HTERT RPE-1 (cell line): ENCODE data around the gene CNTN5.
"Not testable (repeated sequence)": the region's sequence is repeated elsewhere in the genome, so short reads cannot be mapped to it uniquely, and the experiment has no call there.

Experiments used
- in situ Hi-C: fragments of 300-500 bp; cut with MboI; formaldehyde crosslinking; loops from 4 replicates; pipeline ENCODE4 v1.14.3; 2020; ENCODE audit warnings: low sequenced_read_pairs

CNTN5 gene

DNA sequence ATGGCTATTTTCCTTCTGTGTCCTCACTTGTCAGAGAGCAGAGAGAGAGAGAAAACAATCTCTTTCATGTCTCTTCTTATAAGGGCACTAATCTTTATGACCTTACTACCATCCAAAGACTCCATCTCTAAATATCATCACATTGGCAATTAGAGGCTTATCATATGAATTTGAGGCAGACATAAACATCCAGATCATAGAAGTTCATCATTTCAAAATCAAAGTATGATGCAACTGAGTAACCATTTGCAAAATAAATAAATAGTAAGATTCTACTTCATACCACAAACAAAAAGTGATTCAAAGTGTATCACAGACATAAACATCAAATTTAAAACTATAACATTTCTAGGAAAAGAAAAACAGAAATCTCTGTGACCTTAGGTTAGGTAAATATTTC lies 1161.6 kb downstream of the CNTN5 start:
- in situ Hi-C loops: no loop called here

DNA sequence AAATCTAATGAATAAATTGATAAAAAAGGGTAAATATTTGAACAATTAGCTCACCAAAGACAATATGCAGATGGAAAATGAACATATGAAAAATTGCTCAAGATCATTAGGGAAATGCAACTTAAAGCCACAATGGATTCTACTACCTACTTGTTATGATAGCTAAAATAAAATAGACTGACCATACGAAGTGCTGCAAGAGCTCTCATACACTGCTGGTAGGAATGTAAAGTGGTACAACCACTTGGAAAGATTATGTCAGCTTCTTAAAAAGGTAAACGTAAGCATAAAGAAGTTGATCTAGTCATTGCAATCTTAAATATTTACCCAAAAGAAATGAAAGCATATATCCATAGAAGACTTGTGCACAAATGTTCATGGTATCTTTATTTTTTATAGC lies 1162.2 kb downstream of the CNTN5 start:
- in situ Hi-C loops: no loop called here

DNA sequence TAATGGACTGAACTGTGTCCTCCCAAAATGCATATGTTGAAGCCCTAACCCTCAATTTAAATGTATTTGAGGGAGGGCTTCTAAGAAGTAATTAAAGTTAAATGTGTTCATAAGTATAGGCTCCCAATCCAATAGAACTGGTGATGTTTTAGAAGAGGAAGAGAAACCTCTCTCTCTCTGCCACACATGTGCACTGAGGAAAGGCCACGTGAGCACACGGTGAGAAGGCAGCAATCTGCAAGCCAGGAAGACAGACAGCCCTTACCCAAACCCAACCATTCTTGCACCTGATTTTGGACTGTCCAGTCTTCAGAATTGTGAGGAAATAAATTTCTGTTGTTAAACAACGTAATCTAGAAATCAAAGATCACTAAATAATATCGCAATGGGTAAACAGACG lies 1164.8 kb downstream of the CNTN5 start:
- in situ Hi-C loops: no loop called here

DNA sequence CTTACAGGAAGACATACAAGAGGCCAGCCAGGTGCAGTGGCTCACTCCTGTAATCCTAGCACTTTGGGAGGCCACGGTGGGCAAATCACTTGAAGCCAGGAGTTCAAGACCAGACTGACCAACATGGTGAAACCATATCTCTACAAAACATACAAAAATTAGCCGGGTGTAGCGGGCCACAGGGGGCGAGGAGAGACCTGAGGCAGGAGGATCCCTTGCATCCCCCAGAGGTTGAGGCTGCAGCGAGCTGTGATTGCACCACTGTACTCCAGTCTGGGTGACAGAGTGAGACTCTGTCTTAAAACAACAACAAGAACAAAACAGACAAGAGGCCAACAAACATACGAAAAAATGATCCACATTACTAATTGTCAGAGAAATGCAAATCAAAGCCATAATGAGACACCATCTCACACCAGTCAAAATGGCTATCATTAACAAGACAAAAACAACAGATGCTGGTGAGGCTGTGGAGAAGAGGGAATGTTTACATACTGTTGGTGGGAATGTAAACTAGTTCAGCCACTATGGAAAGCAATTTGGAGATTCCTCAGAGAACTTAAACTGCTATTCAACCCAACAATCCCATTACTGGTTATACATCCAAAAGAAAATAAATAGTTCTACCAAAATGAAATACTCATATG lies 1167.5 kb downstream of the CNTN5 start:
- in situ Hi-C loops: no loop called here

DNA sequence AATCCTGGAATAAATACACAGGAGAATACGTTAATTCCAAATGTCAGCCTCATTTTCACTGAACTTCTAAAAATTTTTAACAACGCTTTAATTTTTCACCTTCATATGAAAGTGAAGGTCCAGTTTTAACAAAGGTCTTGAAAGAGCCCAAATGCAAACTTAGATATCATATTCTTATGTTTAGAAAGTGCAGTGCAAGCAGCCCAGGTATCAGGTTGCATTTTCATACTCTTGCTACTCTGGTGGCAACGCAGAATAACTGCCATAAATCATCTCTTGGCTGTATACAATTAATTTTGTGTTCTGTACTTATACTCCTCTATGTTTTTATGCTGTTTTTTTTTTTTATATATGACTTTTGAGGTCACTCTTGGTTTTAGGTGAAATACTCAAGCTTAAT lies 1169.6 kb downstream of the CNTN5 start:
- in situ Hi-C loops: no loop called here

DNA sequence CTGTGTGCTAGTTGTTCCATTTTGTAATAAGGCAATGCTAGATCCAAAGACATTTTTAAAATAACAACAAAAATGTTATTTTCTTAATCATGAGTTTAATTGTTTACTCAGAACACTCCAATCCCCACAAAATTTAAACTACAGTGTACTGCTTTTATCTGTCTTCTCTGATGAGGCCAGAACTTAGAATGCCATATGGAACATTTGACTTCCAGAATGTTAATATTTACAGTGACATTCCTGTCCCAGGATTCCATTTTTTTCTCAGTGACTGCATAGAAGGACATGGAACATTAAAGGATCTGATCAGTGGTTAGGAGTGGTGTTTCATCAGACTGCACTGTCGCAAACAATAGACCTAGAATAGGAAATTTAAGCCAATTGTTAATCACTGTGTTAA lies 1171.4 kb downstream of the CNTN5 start:
- in situ Hi-C loops: no loop called here

DNA sequence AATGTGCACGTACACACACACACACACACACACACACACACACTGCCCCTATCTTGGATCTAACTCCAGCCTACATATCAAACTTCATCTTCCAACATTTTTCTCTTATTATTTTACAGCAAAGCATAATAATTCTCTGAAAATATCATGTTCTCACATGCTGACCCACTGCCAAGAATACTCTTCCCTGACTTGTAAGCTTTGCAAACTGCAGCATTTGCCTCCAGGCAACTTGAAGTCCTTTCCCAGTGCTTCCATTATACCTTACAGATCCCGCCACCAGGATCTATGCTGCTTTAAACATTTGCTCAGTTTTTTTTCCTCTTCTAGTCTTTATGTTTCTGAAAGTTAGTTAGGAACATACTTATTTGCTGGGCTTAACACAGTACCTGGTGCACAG lies 1183.0 kb downstream of the CNTN5 start:
- in situ Hi-C loops: no loop called here

DNA sequence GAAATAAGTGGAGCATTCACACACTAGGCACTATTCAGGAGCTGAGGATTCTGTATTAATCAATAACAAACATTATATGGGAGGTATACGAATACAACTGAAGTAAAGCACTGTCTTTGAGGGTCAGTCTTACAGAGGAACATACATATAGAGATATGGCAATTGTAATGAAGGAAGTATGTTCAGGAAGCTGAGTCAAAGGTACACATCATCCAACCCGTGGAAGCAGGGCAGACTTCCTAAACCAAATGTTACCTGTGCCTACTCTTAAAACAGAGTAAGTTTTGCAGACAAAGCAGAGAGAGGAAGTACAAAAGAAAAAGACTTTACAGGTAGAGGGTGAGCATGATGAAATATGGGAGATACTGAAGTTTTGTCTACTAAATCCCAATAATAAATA lies 1185.2 kb downstream of the CNTN5 start:
- in situ Hi-C loops: no loop called here

DNA sequence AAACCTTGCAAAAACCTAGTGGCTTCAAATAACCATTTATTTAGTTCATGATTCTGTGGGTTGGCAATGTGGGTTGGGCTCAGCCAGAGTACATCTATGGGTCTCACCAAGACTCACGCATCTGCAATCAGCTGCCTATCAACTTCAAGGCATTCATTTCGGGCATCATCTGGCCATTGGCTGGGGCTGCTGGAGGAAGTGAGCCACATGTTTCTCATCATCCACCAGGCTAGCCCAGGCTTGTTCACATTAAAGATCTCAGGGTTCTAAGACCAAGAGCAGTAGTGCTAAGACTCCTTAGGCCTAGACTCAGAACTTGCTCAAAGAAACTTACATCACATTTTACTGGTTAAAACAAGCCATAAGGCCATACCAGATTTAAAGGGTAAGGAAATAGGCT lies 1187.5 kb downstream of the CNTN5 start:
- in situ Hi-C loops: no loop called here

DNA sequence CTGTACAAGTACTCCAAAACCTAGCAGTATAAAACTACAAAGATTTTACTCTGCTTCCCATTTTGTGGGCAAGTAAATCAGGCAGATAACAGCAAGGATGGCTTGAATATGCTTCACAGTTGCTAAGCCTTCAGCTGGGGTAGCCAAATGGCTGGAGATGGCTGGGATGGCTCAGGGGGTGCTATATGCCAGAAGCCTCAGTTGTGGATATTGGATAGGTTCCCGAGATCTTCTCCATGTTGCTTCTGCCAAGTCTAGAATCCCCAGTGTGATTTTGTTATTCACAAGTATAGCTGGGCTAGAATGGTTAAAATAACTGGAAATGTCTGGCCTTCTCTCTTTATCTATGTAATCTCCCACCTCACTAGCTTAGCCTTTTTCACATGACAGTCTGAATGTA lies 1194.0 kb downstream of the CNTN5 start:
- in situ Hi-C loops: no loop called here

DNA sequence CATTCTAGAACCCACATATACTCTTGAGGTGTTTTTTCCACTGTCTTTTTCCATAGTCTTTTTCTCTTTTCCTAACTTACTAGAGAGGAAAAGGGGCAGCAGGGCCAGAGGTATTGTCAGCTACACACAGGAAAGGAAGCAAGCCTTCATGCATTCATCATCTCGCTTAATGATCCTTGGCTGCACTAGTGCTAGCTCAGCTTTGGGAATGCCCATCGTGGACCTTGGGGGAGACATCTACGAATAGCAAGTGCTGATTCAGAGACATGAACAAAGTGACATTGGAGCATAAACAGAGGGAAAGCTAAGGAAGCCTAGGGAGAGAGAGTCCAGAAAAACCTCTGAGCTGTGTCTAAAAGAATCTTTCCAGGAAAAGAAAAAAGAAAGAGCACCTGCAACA lies 1200.1 kb downstream of the CNTN5 start:
- in situ Hi-C loops: no loop called here

DNA sequence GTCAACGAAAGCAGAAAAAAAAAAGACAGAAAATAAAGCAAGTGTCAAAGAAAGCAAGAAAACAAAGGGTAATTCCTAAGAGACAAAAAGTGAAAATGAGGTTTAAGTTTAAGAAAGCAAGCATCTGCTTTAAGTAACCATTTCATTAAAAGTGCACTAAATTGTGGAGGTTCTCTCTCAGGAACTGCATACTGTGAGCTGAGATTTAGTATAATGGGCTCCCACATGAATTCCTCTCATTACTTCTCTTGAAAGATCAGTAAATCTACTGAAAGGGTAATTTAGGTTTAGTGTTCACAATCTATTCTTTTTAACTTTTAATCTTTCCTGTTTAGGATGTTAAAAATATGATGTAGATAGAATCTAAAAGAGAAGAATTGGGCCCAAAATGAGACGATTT lies 1201.0 kb downstream of the CNTN5 start:
- in situ Hi-C loops: no loop called here

DNA sequence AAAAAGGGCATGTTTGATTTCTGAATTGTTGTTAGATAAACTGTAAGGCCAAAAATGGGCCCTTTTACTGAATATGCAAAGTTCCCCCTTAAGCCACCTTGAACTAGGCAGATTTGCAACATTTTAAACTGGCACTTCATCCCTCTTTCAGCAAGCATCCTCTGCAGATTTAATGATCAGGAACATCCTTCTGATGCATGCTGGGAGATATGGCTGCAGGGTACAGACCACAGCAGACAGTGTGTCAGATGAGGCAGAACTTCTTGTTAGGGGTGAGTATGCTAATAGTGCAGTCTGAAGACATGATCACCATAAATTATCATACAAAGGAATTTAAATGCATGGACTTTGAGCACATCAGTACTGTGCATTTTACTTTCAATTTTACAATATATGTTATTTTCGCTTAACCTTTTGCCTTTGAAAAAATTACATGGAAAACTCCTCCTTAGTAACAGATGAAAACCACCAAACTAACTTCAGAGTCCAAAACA lies 1203.8 kb downstream of the CNTN5 start:
- in situ Hi-C loops: no loop called here

DNA sequence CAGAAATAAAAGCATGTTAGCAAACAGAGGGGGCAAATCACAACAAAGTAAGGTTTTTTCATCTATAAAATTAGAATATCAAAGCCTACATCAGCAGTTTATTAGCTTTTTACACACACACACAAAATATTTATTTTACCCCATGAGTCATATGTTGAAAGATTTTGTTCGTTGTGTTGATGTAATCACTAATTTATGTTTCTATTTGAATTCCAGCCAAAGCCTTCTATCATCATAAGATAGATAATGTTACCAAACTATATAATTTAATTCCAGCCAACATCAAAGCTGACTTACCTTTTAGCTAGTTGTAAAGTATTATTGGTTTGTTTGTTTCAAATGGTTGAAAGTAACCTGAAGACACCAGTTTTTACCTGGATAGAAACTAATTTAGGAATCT lies 1208.3 kb downstream of the CNTN5 start:
- in situ Hi-C loops: no loop called here

DNA sequence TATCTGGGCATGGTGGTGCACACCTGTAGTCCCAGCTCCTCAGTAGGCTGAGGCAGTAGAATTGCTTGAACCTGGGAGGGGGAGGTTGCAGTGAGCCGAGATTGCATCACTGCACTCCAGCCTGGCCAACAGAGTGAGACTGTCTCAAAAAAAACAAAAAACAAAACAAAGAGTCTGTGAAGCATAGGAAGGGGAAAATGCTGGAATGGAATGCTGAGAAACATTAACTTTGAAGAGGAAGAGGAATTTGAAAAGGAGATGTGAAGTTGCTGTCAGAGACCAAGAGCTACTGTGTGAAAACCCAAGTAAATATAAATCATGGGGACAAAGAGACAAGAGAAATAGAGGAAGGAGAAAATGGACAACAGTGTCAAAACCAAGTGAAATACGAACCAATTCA lies 1211.3 kb downstream of the CNTN5 start:
- in situ Hi-C loops: no loop called here

DNA sequence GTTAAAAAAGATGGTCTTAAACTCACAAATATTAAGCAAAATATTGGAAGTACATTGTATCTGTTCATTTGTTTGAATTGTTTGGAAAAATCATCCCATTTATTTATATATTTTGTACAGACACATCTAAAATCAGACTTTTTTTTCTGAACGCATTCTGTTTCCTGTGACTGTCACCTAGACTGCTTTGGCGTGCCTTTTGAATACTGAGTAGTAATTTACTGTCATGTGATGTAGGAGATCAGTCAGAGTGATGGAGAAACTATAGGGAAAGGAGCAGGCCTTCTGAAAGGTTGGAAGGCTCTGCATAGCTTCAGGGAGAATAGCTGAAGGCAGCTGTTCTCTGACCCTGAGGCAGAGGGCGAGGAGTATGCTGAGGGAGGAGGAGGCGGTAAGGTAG lies 1214.3 kb downstream of the CNTN5 start:
- in situ Hi-C loops: no loop called here

DNA sequence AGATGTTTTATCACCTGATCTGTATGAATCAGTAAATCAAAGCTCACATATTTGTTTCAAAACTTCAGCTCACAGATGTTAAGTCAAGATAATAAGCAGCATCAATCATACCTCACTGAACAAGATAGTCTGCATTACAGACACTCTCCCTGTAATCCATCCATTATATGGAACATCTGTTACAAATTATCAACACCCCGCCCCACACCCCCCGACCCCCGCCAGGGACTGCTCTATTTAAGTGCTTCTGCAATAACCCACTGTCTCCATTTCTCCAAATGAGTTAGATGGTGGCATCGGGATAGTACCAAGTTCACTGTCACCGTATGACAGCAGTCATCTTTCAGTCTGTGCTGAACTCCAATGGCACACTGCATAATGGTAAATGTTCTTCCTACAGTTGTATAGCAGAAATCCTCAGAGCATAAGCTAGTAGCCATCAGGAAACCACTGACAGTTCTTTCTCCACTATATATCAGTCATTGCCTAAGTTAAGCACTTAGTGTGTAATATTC lies 1219.3 kb downstream of the CNTN5 start:
- in situ Hi-C loops: no loop called here

DNA sequence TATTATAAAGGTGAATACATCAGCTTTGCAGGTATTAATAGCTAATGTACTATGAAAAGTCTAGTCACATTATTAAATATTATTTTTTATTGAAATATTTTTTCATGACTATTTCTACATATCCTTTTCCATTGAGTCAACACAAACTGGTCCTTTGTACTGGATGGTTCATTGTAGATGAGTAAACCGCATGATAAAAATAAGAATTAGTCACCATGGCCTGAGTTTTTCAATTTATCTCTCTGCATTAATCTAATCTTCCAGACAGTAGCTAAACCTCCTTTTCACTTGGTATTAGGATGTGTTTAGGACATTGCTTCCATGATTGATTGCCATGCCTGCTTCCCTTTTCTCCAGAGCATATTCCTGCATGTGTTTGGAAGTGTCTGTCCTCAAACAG lies 1227.0 kb downstream of the CNTN5 start:
- in situ Hi-C loops: no loop called here

DNA sequence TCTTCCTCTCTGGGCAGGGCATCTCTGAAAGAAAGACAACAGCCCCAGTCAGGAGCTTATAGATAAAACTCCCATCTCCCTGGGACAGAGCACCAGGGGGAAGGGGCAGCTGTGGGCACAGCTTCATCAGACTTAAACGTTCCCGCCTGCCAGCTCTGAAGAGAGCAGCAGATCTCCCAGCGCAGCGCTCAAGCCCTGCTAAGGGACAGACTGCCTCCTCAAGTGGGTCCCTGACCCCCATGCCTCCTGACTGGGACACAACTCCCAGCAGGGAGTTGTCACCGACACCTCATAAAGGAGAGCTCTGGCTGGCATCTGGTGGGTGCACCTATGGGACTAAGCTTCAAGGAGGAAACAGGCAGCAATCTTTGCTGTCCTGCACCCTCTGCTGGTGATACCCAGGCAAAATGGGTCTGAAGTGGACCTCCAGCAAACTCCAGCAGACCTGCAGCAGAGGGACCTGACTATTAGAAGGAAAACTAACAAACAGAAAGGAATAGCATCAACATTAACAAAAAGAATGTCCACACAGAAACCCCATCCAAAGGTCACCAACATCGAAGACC lies 1236.6 kb downstream of the CNTN5 start:
- in situ Hi-C loops: not testable (repeated sequence)

DNA sequence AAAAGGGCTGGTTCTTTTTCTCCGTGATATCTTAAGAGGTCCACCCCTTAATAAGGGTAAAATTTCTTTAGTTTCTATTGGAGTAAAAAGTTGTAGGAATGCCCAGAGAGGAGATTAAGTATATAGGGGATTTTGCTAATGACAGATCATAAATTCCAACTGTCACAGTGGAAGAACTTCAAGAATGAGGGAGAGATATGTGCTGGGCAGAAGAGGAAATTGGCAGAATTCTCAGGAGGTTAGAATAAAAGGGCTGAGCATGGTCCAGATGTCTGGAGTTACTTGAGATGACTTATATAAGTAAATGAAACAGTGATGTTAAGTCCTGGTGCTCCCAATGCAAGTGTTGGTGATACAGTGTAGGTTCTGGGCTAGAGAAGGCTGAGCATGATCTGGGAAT lies 1248.8 kb downstream of the CNTN5 start:
- in situ Hi-C loops: no loop called here

DNA sequence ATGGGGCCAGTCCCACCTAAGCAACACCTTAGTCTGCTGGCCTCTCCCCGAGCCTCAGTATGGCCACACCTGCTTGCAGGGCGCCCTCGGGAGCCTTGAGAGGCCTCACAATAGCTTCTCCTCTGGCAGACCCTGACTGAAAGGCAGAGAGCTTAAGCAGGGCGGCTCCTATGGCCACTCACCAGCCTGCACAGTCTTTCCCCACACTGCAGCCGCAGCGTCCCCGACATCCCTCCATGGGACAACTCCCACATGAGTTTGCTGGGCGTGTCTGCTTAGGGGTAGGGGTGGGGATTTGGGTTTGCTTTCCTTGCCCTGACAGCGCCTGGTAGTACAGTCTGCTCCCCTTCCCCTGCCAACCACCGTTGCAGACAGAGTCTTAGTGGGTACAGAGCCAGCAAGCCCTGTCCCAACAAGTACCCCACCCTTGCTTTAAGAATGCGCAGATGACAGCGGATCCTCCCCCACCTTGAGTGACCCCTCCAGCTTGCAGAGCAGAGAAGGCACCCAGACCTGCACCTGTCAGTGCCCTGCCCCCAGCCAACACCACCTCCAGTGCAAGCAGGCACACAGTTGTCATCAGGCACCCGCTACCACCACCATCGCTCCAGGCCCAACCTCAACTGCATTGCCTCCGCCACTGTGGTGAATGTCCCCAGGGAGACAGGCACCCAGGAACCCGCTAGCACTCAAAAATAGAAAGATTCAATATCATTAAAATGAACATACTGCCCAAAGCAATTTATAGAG lies 1252.5 kb downstream of the CNTN5 start:
- in situ Hi-C loops: no loop called here

DNA sequence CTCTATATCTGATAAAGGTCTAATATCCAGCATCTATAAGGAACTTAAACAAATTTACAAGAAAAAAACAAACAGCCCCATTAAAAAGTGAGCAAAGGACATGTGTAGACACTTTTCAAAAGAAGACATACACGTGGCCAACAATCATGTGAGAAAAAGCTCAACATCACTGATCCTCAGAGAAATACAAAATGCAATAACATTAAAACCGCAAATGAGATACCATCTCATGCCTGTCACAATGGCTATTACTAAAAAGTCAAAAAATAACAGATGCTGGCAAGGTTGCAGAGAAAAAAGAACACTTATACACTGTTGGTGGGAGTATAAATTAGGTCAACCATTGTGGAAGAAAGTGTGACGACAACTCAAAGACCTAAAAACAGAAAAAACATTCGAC lies 1253.7 kb downstream of the CNTN5 start:
- in situ Hi-C loops: not testable (repeated sequence)
